ENCODE results near the gene MMP2. TPM values are rescaled to one million over a fixed set of nuclear protein-coding genes. Genes with fewer than 3 reads are reported as not detected.

Gene MMP2
- total and polyA plus RNA-seq, 10 of the 15 experiments (the other 5 are each of a cell fraction or from before 2014, with no cell fraction given): 0.37 to 0.80 (median 0.59) TPM; not detected in 7

DNA sequence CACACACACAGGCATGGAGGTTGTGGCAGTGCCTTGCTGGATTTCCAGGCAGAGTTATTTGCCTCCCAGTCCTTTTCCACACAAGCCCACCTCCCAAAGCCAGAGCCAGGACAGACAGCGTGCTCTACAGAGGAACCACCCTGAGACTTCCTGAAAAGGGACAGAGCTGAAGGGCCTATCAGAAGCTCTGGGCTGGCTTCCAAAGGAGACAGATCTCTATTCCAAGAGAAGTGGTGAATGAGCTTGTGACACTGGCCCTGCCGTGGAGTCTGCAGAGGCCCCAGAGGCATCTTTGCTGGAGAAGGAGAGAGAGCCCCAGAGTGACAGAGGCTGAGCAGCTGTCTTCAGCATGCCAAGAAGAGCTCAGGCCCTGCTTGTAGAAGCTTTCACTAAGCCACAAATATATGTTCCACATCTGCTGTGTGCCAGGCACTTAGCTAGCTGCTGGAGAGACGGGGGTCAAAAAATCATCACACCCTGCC, 21.6 kb downstream of the MMP2 start:
- RAD21 ChIA-PET (ENCODE audit: unreplicated experiment): no interaction called here
- no peak overlapping the region for H2AFZ ChIP-seq (ENCODE audit: control insufficient read depth, low read depth, low read length)
- DNase-seq (ENCODE audit: low read depth, low spot score) (no peak), ATAC-seq (no peak), FAIRE-seq (no peak)
- no peaks in the 10 kb centered on the region for H3K36me3 ChIP-seq (ENCODE audit: control insufficient read depth in 2 of 2, insufficient read depth in 2 of 2, low read length in 1 of 2)
- WGBS (ENCODE audit: insufficient coverage, insufficient replicate concordance, low lambda C conversion rate, missing lambda C conversion rate): 15% methylated on average over 3 of the region's 3 CpGs
- SMC1A ChIA-PET (ENCODE audit: uncharacterized antibody, unreplicated experiment): interaction anchor here (0.7 kb wide), 1 partner anchor 27 kb away, joined by 5 read pairs; no protein-coding TSS in a partner anchor
- H3K4me1 ChIP-seq (ENCODE audit: control insufficient read depth, insufficient read depth, low read length): no peaks in the 10 kb centered on the region
- CTCF ChIA-PET: no interaction called here
- H3K27me3 ChIP-seq (replicated peaks in 1 of 2; ENCODE audit: control insufficient read depth in 2 of 2, insufficient read depth in 2 of 2, low read length in 1 of 2): no peaks in the 10 kb centered on the region
- no peak overlapping the region for H3K27ac ChIP-seq (ENCODE audit: control insufficient read depth, insufficient read depth)
- in situ Hi-C loops (cut with MboI): no loop called here
- H3K4me3 ChIP-seq: no peak overlapping the region
- no peaks in the 10 kb centered on the region for H3K9me3 ChIP-seq (replicated peaks; ENCODE audit: control insufficient read depth, insufficient read depth, low read length)
- BruUV-seq (replicated peaks): no TSS peak
- no peak overlapping the region for H3K9ac ChIP-seq (ENCODE audit: control insufficient read depth, insufficient read depth, low read length)
- no peaks in the 10 kb centered on the region for H4K20me1 ChIP-seq (ENCODE audit: control insufficient read depth, insufficient read depth)
- TF ChIP-seq SIX5 (IDR thresholded peaks at IDR 0.05; ENCODE audit: low read depth, low read length, severe bottlenecking): no peak
- no peak for TF ChIP-seq CHD4 (IDR thresholded peaks at IDR 0.05)
- no peak for TF ChIP-seq CEBPB (IDR thresholded peaks at IDR 0.05; ENCODE audit: borderline replicate concordance in 1 of 2, low read depth in 2 of 2, low read length in 2 of 2)
- no peak for TF ChIP-seq RBBP5 (conservative IDR thresholded peaks at IDR 0.05)
- TF ChIP-seq MYB (IDR thresholded peaks at IDR 0.05; ENCODE audit: borderline replicate concordance, low read depth, low read length): no peak
- H3K79me2 ChIP-seq (ENCODE audit: control insufficient read depth, insufficient read depth, low read length): no peaks in the 10 kb centered on the region
- intact Hi-C loops (cut with micrococcal nuclease; ENCODE audit: unreplicated experiment): no loop called here
- POLR2A ChIA-PET: no interaction called here
- no peak overlapping the region for H3K4me2 ChIP-seq (ENCODE audit: control insufficient read depth, insufficient read depth)

GRCh38 chr16:55501549-55502322, 22.7 kb downstream of the MMP2 start:
- CTCF ChIA-PET: no interaction called here
- DNase-seq (ENCODE audit: low read depth, low spot score): no peak
- TF ChIP-seq SUZ12 (IDR thresholded peaks at IDR 0.05; ENCODE audit: unreplicated experiment) (no peak), KAT2A (conservative IDR thresholded peaks at IDR 0.05; ENCODE audit: control insufficient read depth, low read depth, low read length) (no peak), POU2F2 (IDR thresholded peaks at IDR 0.05; ENCODE audit: borderline replicate concordance, low read depth, low read length) (no peak), SMARCA5 (IDR thresholded peaks at IDR 0.05) (no peak), MEF2B (IDR thresholded peaks at IDR 0.05; ENCODE audit: partially characterized antibody, poor library complexity, severe bottlenecking) (no peak), HCFC1 (IDR thresholded peaks at IDR 0.05; ENCODE audit: low read length) (no peak)
- TF ChIP-seq, protein P1, sequence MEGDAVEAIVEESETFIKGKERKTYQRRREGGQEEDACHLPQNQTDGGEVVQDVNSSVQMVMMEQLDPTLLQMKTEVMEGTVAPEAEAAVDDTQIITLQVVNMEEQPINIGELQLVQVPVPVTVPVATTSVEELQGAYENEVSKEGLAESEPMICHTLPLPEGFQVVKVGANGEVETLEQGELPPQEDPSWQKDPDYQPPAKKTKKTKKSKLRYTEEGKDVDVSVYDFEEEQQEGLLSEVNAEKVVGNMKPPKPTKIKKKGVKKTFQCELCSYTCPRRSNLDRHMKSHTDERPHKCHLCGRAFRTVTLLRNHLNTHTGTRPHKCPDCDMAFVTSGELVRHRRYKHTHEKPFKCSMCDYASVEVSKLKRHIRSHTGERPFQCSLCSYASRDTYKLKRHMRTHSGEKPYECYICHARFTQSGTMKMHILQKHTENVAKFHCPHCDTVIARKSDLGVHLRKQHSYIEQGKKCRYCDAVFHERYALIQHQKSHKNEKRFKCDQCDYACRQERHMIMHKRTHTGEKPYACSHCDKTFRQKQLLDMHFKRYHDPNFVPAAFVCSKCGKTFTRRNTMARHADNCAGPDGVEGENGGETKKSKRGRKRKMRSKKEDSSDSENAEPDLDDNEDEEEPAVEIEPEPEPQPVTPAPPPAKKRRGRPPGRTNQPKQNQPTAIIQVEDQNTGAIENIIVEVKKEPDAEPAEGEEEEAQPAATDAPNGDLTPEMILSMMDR (IDR thresholded peaks at IDR 0.05 in 2 of 3, conservative IDR thresholded peaks at IDR 0.05 in 1 of 3; ENCODE audit: control insufficient read depth in 2 of 3, extremely low read depth in 1 of 3, insufficient read depth in 1 of 3, low read depth in 3 of 3, low read length in 3 of 3): 0 out of 6 replicates have a peak, but pooled peaks of 2 of the 3 experiments have one; percentile 4 to 8
- in situ Hi-C loops (cut with MboI): no loop called here
- Histone ChIP-seq H3K4me1 (ENCODE audit: control insufficient read depth, insufficient read depth, low read length) (no peaks in the 10 kb centered on the region), H4K20me1 (ENCODE audit: control insufficient read depth, insufficient read depth) (no peaks in the 10 kb centered on the region), H3K4me2 (ENCODE audit: control insufficient read depth, insufficient read depth) (no peak overlapping the region), H3K9me3 (replicated peaks; ENCODE audit: control insufficient read depth, insufficient read depth, low read length) (no peaks in the 10 kb centered on the region), H3K9ac (ENCODE audit: control insufficient read depth, insufficient read depth, low read length) (no peak overlapping the region), H3K36me3 (ENCODE audit: control insufficient read depth in 2 of 2, insufficient read depth in 2 of 2, low read length in 1 of 2) (no peaks in the 10 kb centered on the region), H3K27me3 (replicated peaks in 1 of 2; ENCODE audit: control insufficient read depth in 2 of 2, insufficient read depth in 2 of 2, low read length in 1 of 2) (no peaks in the 10 kb centered on the region), H2AFZ (ENCODE audit: control insufficient read depth, low read depth, low read length) (no peak overlapping the region), H3K4me3 (no peak overlapping the region), H3K79me2 (ENCODE audit: control insufficient read depth, insufficient read depth, low read length) (no peaks in the 10 kb centered on the region), H3K27ac (ENCODE audit: control insufficient read depth, insufficient read depth) (no peak overlapping the region)
- FAIRE-seq: no peak
- intact Hi-C loops (cut with micrococcal nuclease; ENCODE audit: unreplicated experiment): no loop called here
- 37% methylated on average over 9 of the region's 9 CpGs for WGBS (ENCODE audit: insufficient coverage, insufficient replicate concordance, low lambda C conversion rate, missing lambda C conversion rate)
- SMC1A ChIA-PET (ENCODE audit: uncharacterized antibody, unreplicated experiment): interaction anchor here (0.7 to 1.2 kb wide), 3 partner anchors 13 to 37 kb away, joined by 3 to 5 read pairs (median 3); no protein-coding TSS in a partner anchor
- RAD21 ChIA-PET (ENCODE audit: unreplicated experiment): no interaction called here
- POLR2A ChIA-PET: no interaction called here
- no peak for ATAC-seq
- BruUV-seq (replicated peaks): no TSS peak

All from GM12878 (cell line).